ENCODE measurements around the gene RGPD4. TPM values are rescaled to one million over a fixed set of nuclear protein-coding genes. Genes with fewer than 3 reads are reported as not detected.

RGPD4 gene
- total and polyA plus RNA-seq, 2 of the 8 experiments (the other 6 are each of a cell fraction or from before 2014, with no cell fraction given) = not detected

DNA sequence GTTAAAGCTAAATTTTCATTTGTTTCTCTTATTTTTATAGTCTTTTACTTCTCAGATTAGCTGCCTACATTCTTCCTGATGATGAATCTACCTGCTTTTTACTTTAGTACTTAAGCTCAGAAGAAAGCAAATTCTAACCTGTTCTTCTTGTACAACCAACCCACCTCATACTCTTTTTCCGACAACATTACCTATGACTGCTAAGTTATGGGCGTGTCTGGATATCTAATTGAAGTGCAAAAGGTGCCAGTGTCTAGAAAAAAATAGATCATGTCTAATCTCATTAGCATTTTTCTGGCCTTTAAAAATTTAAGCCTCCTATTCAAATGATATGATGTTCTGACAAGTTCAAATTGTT, 1.5 kb upstream of the RGPD4 start:
- Histone ChIP-seq H3K4me3 (ENCODE audit: extremely low read depth in 1 of 4, insufficient read depth in 2 of 4, low read depth in 3 of 4, low read length in 4 of 4) (no peak overlapping the region), H2BK5ac (ENCODE audit: low read depth, low read length) (no peak overlapping the region), H2BK20ac (ENCODE audit: low read length) (no peak overlapping the region), H3K36me3 (ENCODE audit: control insufficient read depth in 2 of 4, insufficient read depth in 4 of 4, low read length in 3 of 4) (no peaks in the 10 kb centered on the region; a peak in 1 of 8 replicates), H3K9me3 (ENCODE audit: insufficient read depth in 2 of 2, low read depth in 1 of 2, low read length in 1 of 2) (no peaks in the 10 kb centered on the region; a peak in 1 of 4 replicates), H2AK5ac (ENCODE audit: low read depth, low read length) (no peak overlapping the region), H3K23ac (ENCODE audit: insufficient read length) (no peak overlapping the region), H3K27ac (ENCODE audit: low read depth, low read length) (no peak overlapping the region), H3K56ac (replicated peaks; ENCODE audit: insufficient read length, low read depth, low read length) (no peak overlapping the region), H3K4ac (replicated peaks; ENCODE audit: insufficient read length, low read depth, low read length) (no peak overlapping the region), H3K27me3 (replicated peaks in 1 of 4; ENCODE audit: control insufficient read depth in 3 of 4, extremely low read depth in 1 of 4, insufficient read depth in 3 of 4, low read length in 3 of 4) (no peaks in the 10 kb centered on the region), H3K4me2 (ENCODE audit: insufficient read depth in 1 of 2, low read depth in 2 of 2, low read length in 2 of 2) (no peak overlapping the region), H3K4me1 (replicated peaks in 1 of 4; ENCODE audit: control insufficient read depth in 3 of 4, insufficient read depth in 4 of 4, low read length in 3 of 4) (no peaks in the 10 kb centered on the region), H4K91ac (replicated peaks; ENCODE audit: insufficient read length, low read length) (no peak overlapping the region), H3K9ac (replicated peaks in 1 of 4; ENCODE audit: extremely low read depth in 1 of 4, low read depth in 3 of 4, low read length in 3 of 4) (no peak overlapping the region), H2BK15ac (ENCODE audit: low read length) (no peak overlapping the region), H3K79me2 (ENCODE audit: control insufficient read depth in 1 of 2, insufficient read depth in 2 of 2, low read length in 2 of 2) (no peaks in the 10 kb centered on the region), H4K20me1 (replicated peaks in 1 of 2; ENCODE audit: control insufficient read depth in 1 of 2, insufficient read depth in 2 of 2, low read length in 2 of 2) (no peaks in the 10 kb centered on the region), H4K5ac (ENCODE audit: insufficient read length, low read depth, low read length) (no peak overlapping the region), H3K18ac (ENCODE audit: extremely low read depth, low read length) (no peak overlapping the region), H3K23me2 (ENCODE audit: low read depth, low read length) (no peaks in the 10 kb centered on the region), H2BK12ac (ENCODE audit: low read depth, low read length) (no peak overlapping the region), H3K14ac (ENCODE audit: insufficient read length) (no peak overlapping the region), H3K79me1 (ENCODE audit: low read depth, low read length) (no peaks in the 10 kb centered on the region), H4K8ac (ENCODE audit: extremely low read depth, insufficient read depth, low read length) (no peak overlapping the region), H2AFZ (ENCODE audit: low read length) (no peak overlapping the region), H2BK120ac (replicated peaks; ENCODE audit: low read depth, low read length) (no peak overlapping the region)
- 88% methylated on average over 2 of the region's 2 CpGs; no CpG with 5 or more reads in 1 of the 2 experiments for WGBS, 2 experiments (ENCODE audit: extremely low coverage in 1 of 2, insufficient coverage in 1 of 2, insufficient read length in 1 of 2, insufficient replicate concordance in 2 of 2, low coverage in 1 of 2, low lambda C conversion rate in 2 of 2, missing lambda C conversion rate in 1 of 2)
- POLR2A ChIA-PET (ENCODE audit: partially characterized antibody) = no interaction called here
- FAIRE-seq (no peak), DNase-seq (ENCODE audit: low read depth in 1 of 2, low spot score in 2 of 2) (no peak)
- CTCF ChIA-PET (ENCODE audit: partially characterized antibody) = interaction anchor here (0.6 kb wide), 1 partner anchor 216 kb away, joined by 6 read pairs; no protein-coding TSS in a partner anchor
- no peak for TF ChIP-seq GTF2F1 (IDR thresholded peaks at IDR 0.05; ENCODE audit: borderline replicate concordance, low read depth, low read length)
- TF ChIP-seq, protein P1, sequence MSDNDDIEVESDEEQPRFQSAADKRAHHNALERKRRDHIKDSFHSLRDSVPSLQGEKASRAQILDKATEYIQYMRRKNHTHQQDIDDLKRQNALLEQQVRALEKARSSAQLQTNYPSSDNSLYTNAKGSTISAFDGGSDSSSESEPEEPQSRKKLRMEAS (IDR thresholded peaks at IDR 0.05) = no peak
- no peak for TF ChIP-seq ZNF274 (IDR thresholded peaks at IDR 0.05; ENCODE audit: borderline replicate concordance, extremely low read depth, low read length)
- TF ChIP-seq, protein P2, sequence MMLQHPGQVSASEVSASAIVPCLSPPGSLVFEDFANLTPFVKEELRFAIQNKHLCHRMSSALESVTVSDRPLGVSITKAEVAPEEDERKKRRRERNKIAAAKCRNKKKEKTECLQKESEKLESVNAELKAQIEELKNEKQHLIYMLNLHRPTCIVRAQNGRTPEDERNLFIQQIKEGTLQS (IDR thresholded peaks at IDR 0.05; ENCODE audit: insufficient read depth, low read depth, low read length) = no peak
- TF ChIP-seq KDM1A (IDR thresholded peaks at IDR 0.05; ENCODE audit: borderline replicate concordance, low read length) = no peak
- TF ChIP-seq PHF8 (conservative IDR thresholded peaks at IDR 0.05; ENCODE audit: low read depth, low read length) = no peak
- TF ChIP-seq, protein P3, sequence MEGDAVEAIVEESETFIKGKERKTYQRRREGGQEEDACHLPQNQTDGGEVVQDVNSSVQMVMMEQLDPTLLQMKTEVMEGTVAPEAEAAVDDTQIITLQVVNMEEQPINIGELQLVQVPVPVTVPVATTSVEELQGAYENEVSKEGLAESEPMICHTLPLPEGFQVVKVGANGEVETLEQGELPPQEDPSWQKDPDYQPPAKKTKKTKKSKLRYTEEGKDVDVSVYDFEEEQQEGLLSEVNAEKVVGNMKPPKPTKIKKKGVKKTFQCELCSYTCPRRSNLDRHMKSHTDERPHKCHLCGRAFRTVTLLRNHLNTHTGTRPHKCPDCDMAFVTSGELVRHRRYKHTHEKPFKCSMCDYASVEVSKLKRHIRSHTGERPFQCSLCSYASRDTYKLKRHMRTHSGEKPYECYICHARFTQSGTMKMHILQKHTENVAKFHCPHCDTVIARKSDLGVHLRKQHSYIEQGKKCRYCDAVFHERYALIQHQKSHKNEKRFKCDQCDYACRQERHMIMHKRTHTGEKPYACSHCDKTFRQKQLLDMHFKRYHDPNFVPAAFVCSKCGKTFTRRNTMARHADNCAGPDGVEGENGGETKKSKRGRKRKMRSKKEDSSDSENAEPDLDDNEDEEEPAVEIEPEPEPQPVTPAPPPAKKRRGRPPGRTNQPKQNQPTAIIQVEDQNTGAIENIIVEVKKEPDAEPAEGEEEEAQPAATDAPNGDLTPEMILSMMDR (IDR thresholded peaks at IDR 0.05; ENCODE audit: control extremely low read depth in 1 of 3, insufficient read depth in 1 of 3, low read depth in 1 of 3, low read length in 3 of 3) = no peak
- TF ChIP-seq, protein P4, sequence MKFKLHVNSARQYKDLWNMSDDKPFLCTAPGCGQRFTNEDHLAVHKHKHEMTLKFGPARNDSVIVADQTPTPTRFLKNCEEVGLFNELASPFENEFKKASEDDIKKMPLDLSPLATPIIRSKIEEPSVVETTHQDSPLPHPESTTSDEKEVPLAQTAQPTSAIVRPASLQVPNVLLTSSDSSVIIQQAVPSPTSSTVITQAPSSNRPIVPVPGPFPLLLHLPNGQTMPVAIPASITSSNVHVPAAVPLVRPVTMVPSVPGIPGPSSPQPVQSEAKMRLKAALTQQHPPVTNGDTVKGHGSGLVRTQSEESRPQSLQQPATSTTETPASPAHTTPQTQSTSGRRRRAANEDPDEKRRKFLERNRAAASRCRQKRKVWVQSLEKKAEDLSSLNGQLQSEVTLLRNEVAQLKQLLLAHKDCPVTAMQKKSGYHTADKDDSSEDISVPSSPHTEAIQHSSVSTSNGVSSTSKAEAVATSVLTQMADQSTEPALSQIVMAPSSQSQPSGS (IDR thresholded peaks at IDR 0.05; ENCODE audit: low read length) = no peak
- no peak for TF ChIP-seq EGR1 (IDR thresholded peaks at IDR 0.05; ENCODE audit: borderline replicate concordance, low read depth, low read length)
